Stimulated activated CD8-positive, alpha-beta memory T cell treated with anti-CD3 and anti-CD28 coated beads, Interleukin-15, amount 100 ng/mL, for 24 hours (primary cell): ENCODE measurements around the gene SIDT1.
"Not testable (repeated sequence)": the region's sequence is repeated elsewhere in the genome, so short reads cannot be mapped to it uniquely, and the experiment has no call there.

Source experiments
- DNase-seq: peaks from one replicate; pipeline ENCODE4 v3.0.0-alpha.2; 2020; ENCODE audit warnings: low read depth

The SIDT1 gene

GRCh38 chr3:113634782-113635474 is 102.6 kb downstream of the SIDT1 start:
- no peak for DNase-seq

DNA sequence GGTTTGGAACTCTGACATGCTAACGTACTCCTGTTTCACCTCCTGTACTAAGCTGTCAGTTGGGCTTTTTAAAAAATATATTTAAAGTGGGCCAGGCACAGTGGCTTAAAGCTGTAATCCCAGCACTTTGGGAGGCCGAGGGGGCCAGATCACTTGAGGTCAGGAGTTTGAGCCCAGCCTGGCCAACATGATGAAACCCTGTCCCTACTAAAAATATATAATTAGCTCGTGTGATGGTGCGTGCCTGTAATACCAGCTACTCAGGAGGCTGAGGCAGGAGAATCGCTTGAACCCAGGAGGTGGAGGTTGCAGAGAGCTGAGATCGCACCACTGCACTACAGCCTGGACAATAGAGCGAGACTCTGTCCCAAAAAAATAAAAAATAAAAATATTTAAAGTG is 103.7 kb downstream of the SIDT1 start:
- not testable (repeated sequence) for DNase-seq

DNA sequence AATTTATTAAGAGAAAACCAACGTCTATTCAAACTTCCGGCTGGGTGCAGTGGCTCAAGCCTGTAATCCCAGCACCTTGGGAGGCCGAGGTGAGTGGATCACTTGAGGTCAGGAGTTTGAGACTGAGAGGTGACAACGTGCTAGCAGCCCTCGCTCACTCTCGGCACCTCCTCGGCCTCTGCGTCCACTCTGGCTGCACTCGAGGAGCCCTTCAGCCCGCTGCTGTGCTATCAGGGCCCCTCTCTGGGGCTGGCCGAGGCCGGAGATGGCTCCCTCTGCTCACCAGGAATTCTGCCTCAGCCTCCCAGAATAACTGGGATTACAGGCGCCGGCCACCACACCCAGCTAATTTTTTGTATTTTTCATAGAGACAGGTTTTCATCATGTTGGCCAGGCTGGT is 105.4 kb downstream of the SIDT1 start:
- DNase-seq = no peak

DNA sequence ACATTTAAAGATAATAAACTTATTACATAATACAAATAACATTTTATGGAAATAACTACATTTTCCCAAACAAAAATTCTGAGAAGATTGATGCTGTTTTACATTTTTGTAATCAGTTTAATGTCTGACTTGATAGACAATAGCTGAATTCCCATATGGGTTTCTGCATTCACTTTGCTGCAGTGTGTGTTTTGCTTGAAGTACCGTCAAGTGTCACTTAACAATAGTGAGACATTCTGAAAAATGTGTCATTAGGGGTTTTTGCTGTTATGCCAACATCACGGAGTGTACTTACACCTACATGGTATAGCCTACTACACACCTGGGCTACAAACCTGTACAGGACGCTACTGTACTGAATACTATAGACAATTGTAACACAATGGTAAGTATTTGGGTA is 106.6 kb downstream of the SIDT1 start:
- no peak for DNase-seq

GRCh38 chr3:113643583-113643982 is 111.2 kb downstream of the SIDT1 start:
- no peak for DNase-seq

DNA sequence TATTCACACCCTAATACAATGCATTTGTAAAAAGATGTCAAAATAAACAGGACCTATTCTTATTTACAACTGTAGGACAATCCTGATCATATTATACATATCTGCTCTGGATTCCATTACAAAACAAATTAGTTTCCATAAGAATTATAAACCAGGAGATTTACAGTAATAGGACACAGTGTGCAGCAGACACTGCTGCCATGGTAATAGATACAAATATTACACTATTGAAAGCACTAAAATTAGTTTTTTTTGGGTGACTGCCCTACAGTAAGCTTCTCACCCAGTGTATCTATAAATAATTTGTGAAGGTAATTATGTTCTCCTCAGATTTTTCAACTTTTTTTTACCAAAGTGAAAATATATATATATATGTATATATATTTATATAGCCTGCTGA is 116.2 kb downstream of the SIDT1 start:
- DNase-seq = no peak

DNA sequence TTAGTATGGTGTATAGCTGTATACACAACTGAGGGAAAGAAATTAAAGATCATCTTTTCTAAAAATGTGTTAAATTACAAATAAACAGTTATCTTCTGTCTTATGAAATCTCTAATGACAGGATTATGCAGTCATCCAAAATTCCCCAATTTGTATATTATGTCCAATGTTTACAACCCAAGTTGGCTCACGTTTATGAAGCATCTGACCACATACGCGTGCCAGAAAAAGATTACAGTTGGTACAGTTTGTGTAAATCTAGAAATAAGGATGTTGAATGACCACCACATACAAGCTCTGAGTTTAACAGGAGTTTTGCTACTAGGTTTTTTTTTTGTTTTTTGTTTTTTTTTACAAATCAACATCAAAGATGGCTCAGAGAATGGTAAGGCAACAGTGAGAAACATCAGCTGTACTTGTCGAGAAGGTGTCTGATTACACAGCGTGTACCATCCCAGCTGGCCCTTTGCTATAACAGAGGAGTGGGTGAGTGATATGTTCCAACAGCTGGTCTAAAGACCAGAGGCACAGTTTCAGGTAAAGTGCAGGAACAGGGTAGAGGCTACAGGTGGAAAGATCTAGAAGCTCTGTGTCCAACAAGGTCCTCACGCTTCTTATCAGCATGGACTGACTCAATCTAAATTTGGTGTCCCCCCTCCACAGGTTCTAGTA is 117.0 kb downstream of the SIDT1 start:
- DNase-seq = no peak

DNA sequence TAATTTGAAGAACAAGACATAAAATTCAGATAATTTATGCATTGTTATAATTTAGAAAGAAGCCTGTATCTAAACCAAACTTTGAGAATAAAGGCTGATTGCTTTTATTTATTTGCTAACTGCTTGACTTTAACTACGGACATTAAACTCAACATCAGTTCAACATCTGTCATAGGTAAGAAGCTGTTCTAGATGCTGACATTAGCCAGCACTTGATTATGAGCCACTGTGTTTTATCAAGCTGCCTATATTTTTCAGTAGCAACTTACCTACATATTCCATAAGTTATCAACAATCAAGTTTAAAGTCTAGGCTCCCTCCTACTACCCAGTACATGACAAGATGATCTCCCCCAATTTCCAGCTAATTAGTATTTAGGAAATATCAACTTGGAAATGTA is 122.0 kb downstream of the SIDT1 start:
- DNase-seq = no peak

DNA sequence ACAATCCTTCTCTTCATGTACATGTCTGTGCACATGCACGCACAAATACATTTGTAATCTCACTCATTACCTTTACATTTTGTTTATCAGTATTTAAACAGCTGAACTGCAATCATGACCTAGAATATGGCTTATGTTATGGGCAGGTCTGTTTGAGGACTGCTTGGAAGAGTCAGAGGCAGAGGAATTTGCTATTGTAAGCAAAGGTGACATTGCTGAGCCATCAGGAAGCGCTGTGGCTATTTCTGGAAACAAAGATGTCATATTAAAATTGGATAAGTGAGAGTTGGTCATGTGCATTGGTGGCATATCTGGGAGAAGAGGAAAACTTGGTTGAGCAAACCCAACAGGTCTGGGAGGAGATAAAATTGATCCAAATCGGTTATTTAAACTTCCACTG is 122.5 kb downstream of the SIDT1 start:
- DNase-seq = no peak

GRCh38 chr3:113658107-113658506 is 125.8 kb downstream of the SIDT1 start:
- DNase-seq = no peak

- DNase-seq = no peak
Measured at GRCh38 chr3:113659101-113659541, 126.8 kb downstream of the SIDT1 start.

DNA sequence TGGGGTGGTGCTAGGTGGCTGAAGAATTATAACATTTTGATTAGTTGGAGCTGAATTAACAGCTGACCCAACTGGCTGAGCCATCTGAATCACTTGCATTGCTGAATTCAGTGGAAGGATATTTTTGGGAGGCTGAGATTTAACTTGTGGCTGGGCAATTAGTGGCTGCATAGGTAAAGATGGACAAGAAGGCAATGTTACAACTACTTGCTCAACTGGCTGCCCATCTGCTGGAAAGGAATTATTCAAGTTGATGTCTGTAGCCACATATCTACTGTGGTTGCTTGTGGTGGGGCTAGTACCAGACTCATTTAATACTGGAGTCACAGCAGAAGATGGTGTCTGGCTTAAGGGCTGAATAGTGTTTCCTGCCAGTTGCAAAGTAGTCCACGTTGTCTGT is 127.6 kb downstream of the SIDT1 start:
- DNase-seq = no peak

GRCh38 chr3:113660458-113660857 is 128.1 kb downstream of the SIDT1 start:
- DNase-seq = no peak

DNA sequence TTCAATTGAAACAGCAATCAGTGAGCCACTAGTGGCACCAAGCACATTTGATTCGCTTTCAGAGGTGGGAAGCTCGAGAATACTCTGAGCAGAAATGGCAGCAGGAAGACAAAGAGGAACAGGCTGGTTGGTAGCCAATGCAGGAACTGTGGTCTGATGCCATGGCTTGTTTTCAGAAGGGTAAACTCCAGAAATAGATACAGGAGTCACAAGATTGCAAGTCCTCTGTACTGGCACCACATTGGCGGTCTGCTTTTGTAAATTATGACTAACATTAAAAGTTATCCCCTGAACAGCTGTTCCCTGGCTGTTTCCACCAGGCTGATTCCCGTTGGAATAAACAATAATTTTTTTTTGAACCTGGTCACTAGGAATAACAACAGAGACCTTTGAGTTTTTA is 128.5 kb downstream of the SIDT1 start:
- DNase-seq = no peak

- DNase-seq = no peak
Measured at GRCh38 chr3:113662824-113663223, 130.5 kb downstream of the SIDT1 start.

DNA sequence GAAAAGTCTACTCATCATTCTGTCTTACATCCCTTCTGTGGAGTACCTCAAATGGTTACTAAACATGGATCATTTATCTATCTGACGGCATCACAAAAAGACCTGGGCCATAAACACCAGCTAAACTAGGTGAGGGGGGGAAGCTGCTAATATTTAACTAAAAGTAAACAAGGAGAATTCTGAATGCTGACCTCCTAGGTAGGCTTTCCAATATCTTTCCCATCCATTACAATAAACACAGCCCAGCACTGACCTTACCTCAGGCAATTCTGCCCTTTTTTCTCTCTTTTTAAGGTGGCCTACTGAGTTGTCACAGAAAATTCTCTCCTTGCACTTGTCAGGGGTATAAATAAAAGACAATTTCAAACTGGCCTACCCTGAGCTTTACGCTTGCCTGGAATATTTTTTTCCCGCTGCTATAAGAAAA is 131.0 kb downstream of the SIDT1 start:
- no peak for DNase-seq

GRCh38 chr3:113663761-113664160 is 131.4 kb downstream of the SIDT1 start:
- DNase-seq = no peak

- DNase-seq = no peak
Measured at GRCh38 chr3:113664523-113665094, 132.3 kb downstream of the SIDT1 start.

- DNase-seq = no peak
Measured at GRCh38 chr3:113668015-113668414, 135.7 kb downstream of the SIDT1 start.

GRCh38 chr3:113673593-113673992 is 141.2 kb downstream of the SIDT1 start:
- DNase-seq = no peak

DNA sequence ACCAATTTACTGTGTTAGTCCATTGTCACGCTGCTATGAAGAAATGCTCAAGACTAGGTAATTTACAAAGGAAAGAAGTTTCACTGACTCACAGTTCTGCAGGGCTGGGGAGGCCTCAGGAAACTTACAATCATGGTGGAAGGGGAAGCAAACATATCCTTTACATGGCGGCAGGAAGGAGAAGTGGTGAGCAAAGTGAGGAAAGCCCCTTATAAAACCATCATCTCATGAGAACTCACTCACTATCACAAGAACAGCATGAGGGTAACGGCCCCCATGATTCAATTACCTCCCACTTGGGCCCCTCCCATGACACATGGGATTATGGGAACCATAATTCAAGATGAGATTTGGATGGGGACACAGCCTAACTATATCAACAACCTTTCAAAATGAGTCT is 143.9 kb downstream of the SIDT1 start:
- no peak for DNase-seq

DNA sequence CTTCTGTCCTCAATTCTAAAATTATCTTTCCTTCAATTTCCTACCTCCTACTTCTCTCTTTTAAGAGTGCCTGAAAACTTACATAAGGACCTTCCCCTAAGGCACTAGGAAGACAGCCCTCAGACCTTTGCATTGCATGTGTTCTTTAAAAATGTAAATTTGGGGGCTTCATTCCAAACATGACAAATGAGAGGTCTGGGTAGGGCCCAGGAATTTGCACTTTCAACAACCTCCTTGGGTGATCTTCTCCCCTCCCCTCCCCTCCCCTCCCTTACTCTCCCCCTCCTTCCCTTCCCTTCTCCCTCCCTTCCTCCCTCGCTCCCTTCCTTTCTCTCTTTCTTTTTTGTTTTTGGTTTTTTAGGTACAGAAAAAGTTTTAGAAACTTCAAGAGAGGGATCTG is 145.4 kb downstream of the SIDT1 start:
- no peak for DNase-seq

DNA sequence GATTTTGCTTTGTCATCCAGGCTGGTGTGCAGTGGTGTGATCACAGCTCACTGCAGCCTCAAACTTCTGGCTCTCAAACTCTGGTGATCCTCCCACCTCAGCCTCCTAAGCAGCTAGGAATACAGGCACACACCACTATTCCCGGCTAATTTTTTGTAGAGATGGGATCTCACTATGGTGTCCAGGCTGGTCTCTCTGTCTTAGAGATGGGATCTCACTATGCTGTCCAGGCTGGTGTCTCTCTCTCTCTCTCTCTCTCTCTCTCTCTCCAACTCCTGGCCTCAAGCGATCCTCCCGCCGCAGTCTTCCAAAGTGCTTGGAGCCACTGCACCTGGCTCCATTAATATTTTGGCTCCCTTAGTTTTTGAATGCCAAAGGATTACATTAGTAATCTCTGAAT is 146.4 kb downstream of the SIDT1 start:
- DNase-seq = no peak
